K562 (cell line): ENCODE results near the gene TSPAN18. TPM values are rescaled to one million over a fixed set of nuclear protein-coding genes. Genes with fewer than 3 reads are reported as not detected.

Source experiments
- BCOR ChIP-seq: fragments of 450-650 bp; IDR thresholded peaks from 2 replicates; pipeline ENCODE4 v1.6.1; 2016
- CBFA2T2 ChIP-seq: fragments of 450-650 bp; conservative IDR thresholded peaks from 2 replicates; pipeline ENCODE4 v1.6.1; 2017; ENCODE audit warnings: mild to moderate bottlenecking
- DIDO1 ChIP-seq: fragments of 450-650 bp; IDR thresholded peaks from 2 replicates; pipeline ENCODE4 v1.6.1; 2016; ENCODE audit warnings: low read depth, missing biosample characterization, missing genetic modification characterization
- ERF ChIP-seq: fragments of 450-650 bp; formaldehyde crosslinking; IDR thresholded peaks from 2 replicates; pipeline ENCODE4 v1.4.0; 2020; ENCODE audit warnings: mild to moderate bottlenecking, mixed read lengths
- FOSL1 ChIP-seq: fragments of 200-800 bp; sonication (Bioruptor generic); conservative IDR thresholded peaks from 2 replicates; pipeline ENCODE4 v1.6.1; 2016; ENCODE audit warnings: missing genetic modification characterization, missing compliant biosample characterization
- KDM1A ChIP-seq, 2 experiments: fragments of 450-650 bp; IDR thresholded peaks; 2 replicates each; pipeline ENCODE4 v1.6.1; 2016; ENCODE audit warnings: mild to moderate bottlenecking in 2 of 2
- NCOA2 ChIP-seq, 2 experiments: fragments of 450-650 bp; IDR thresholded peaks; 2 replicates each; pipeline ENCODE4 v1.6.1; 2018; ENCODE audit warnings: mild to moderate bottlenecking in 2 of 2, moderate library complexity in 1 of 2; ENCODE audit not compliant: partially characterized antibody in 2 of 2
- POLR2AphosphoS5 ChIP-seq: IDR thresholded peaks from 2 replicates; pipeline ENCODE4 v1.6.1; 2011; ENCODE audit warnings: mild to moderate bottlenecking, low read depth, low read length, moderate library complexity; ENCODE audit not compliant: control insufficient read depth, insufficient read depth
- SMAD4 ChIP-seq: fragments of 250-450 bp; sonication (Bioruptor Pico); conservative IDR thresholded peaks from 2 replicates; pipeline ENCODE4 v1.8.0; 2021; ENCODE audit warnings: inconsistent platforms, mild to moderate bottlenecking, moderate library complexity
- SMARCC2 ChIP-seq: fragments of 450-650 bp; IDR thresholded peaks from 2 replicates; pipeline ENCODE4 v1.6.1; 2017; ENCODE audit warnings: antibody characterized with exemption, moderate library complexity, mild to moderate bottlenecking, low read depth
- TRIM24 ChIP-seq, 2 experiments: fragments of 450-650 bp; IDR thresholded peaks; 2 replicates each; pipeline ENCODE4 v1.6.1; 2016
- TRIM28 ChIP-seq: fragments of 450-650 bp; IDR thresholded peaks from 2 replicates; pipeline ENCODE4 v1.6.1; 2017
- ZKSCAN8 ChIP-seq: fragments of 200-800 bp; sonication (Bioruptor generic); IDR thresholded peaks from 2 replicates; pipeline ENCODE4 v1.6.1; 2016; ENCODE audit warnings: missing genetic modification characterization, missing compliant biosample characterization
- ZNF79 ChIP-seq: fragments of 250-450 bp; sonication (Bioruptor Pico); IDR thresholded peaks from 2 replicates; pipeline ENCODE4 v1.4.0; 2020; ENCODE audit warnings: low read depth, mild to moderate bottlenecking, moderate library complexity
- polyA plus RNA-seq, 8 experiments: library from polyadenylated mRNA; depleted of rRNA in 4 of 8; stranded (reverse) in 5 of 8; unstranded in 3 of 8; fragments of >200 nt; fragmentation: Nextera tagmentation in 2 of 8; fragmentation: Illumina TruSeq in 1 of 8; extraction: Ambion mirVana in 2 of 8; extraction: Trizol in 1 of 8; gene quantifications; 2 replicates each; pipeline versions ENCODE4 v1.2.1 to v1.2.3, GENCODE V29; 2011 to 2014; ENCODE audit warnings: inconsistent platforms in 1 of 8, missing spikeins in 1 of 8
- total RNA-seq, 7 experiments: library from RNA; depleted of rRNA in 6 of 7; stranded (reverse); fragments of >200 nt in 6 of 7; fragmentation: Illumina TruSeq in 2 of 7; extraction: Trizol in 2 of 7; gene quantifications; 2 replicates each; pipeline versions ENCODE4 v1.2.1 to v1.2.3, GENCODE V29; 2011 to 2021; ENCODE audit warnings: low replicate concordance in 1 of 7
- TF ChIP-seq, protein P1 (sequence below): fragments of 250-450 bp; sonication (Bioruptor Pico); IDR thresholded peaks from 2 replicates; pipeline ENCODE4 v1.4.0; 2020; ENCODE audit warnings: mild to moderate bottlenecking, moderate library complexity
- TF ChIP-seq, protein P2 (sequence below), 3 experiments: IDR thresholded peaks in 2 of 3; conservative IDR thresholded peaks in 1 of 3; 2 replicates each; pipeline ENCODE4 v1.5.1; 2011 to 2012; ENCODE audit warnings: low read length in 3 of 3, mild to moderate bottlenecking in 3 of 3, control low read depth in 2 of 3, improper control_type of control experiment in 1 of 3, inconsistent platforms in 1 of 3, low read depth in 1 of 3, mixed read lengths in 1 of 3, moderate library complexity in 1 of 3; ENCODE audit not compliant: insufficient read depth in 2 of 3
- TF ChIP-seq, protein P3 (sequence below): fragments of 250-450 bp; sonication (Bioruptor Pico); IDR thresholded peaks from 2 replicates; pipeline ENCODE4 v1.8.0; 2022; ENCODE audit warnings: inconsistent platforms
- TF ChIP-seq, protein P4 (sequence below), 2 experiments: fragments of 150-350 bp in 1 of 2; IDR thresholded peaks; 2 replicates each; pipeline ENCODE4 v1.6.1; 2012 to 2016; ENCODE audit warnings: low read depth in 2 of 2, low read length in 2 of 2, mild to moderate bottlenecking in 1 of 2, moderate library complexity in 1 of 2

TSPAN18 gene
- total and polyA plus RNA-seq, 9 of the 15 experiments (the other 6 are each of a cell fraction or from before 2014, with no cell fraction given): 0.17 to 0.35 (median 0.22) TPM; not detected in 4

DNA sequence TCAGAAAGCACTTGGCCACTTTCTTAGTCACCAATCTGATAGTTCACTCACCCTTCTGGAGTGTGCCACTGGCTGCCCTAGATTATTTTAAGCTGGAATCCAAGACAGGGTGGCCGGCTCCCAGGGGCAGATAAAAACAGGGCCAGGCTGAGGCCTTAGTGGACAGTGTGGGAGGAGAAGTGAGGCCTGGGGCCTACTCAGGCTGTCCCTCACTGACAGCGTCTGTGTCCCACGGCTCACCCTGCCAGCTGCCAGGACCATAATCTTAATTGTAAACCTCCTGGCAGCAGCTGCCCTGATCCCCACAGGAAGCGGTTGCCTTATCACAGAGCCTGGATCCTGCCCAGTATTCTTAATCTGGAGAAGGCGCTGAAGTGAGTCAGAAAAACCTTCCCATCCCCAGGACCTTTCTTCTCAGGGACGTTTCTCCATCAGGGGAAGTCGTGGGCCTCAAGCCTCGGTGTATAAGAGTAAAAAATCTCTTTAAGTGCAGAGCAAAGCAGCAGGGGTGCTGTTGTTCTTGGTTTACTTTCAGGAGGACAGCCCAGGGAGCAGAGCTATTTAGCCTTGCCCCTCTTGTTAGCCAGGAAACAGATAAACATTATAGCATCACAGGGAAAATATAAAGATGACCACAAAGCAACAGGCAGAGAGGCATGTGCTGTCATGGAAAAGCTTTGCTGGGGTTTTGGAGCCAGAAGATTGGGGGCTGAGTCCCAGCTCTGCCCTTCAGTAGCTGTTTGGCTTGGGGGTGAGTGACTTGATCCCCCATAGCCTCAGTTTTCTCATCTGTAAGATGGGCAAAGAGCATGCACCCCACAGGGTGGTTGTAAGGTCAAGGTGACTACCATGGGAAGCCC lies 39.6 kb downstream of the TSPAN18 start (continued):
- TF ChIP-seq, protein P1, sequence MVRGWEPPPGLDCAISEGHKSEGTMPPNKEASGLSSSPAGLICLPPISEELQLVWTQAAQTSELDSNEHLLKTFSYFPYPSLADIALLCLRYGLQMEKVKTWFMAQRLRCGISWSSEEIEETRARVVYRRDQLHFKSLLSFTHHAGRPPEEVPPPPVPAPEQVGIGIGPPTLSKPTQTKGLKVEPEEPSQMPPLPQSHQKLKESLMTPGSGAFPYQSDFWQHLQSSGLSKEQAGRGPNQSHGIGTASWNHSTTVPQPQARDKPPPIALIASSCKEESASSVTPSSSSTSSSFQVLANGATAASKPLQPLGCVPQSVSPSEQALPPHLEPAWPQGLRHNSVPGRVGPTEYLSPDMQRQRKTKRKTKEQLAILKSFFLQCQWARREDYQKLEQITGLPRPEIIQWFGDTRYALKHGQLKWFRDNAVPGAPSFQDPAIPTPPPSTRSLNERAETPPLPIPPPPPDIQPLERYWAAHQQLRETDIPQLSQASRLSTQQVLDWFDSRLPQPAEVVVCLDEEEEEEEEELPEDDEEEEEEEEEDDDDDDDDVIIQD (CRISPR knock-in tag): no peak
- peak; percentile 36; the same call in 1 of the 2 replicates for TF ChIP-seq SMAD4 (CRISPR knock-in tag)
- peak in 1 of 2 experiments; percentile 12; a peak in 1 of 4 replicates for TF ChIP-seq KDM1A (IDR thresholded peaks at IDR 0.05)
- no peak for TF ChIP-seq DIDO1 (tag)
- peak; percentile 87 for TF ChIP-seq FOSL1 (tag)
- TF ChIP-seq NCOA2 (IDR thresholded peaks at IDR 0.05; ENCODE audit: partially characterized antibody in 2 of 2): no peak
- no peak for TF ChIP-seq ERF (CRISPR knock-in tag)
- TF ChIP-seq, protein P2, sequence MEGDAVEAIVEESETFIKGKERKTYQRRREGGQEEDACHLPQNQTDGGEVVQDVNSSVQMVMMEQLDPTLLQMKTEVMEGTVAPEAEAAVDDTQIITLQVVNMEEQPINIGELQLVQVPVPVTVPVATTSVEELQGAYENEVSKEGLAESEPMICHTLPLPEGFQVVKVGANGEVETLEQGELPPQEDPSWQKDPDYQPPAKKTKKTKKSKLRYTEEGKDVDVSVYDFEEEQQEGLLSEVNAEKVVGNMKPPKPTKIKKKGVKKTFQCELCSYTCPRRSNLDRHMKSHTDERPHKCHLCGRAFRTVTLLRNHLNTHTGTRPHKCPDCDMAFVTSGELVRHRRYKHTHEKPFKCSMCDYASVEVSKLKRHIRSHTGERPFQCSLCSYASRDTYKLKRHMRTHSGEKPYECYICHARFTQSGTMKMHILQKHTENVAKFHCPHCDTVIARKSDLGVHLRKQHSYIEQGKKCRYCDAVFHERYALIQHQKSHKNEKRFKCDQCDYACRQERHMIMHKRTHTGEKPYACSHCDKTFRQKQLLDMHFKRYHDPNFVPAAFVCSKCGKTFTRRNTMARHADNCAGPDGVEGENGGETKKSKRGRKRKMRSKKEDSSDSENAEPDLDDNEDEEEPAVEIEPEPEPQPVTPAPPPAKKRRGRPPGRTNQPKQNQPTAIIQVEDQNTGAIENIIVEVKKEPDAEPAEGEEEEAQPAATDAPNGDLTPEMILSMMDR (IDR thresholded peaks at IDR 0.05 in 2 of 3, conservative IDR thresholded peaks at IDR 0.05 in 1 of 3; ENCODE audit: insufficient read depth in 2 of 3, low read depth in 1 of 3, low read length in 3 of 3): 0 out of 6 replicates have a peak, but pooled peaks of 1 of the 3 experiments have one; percentile 3
- peak; percentile 70 for TF ChIP-seq CBFA2T2
- TF ChIP-seq, protein P3, sequence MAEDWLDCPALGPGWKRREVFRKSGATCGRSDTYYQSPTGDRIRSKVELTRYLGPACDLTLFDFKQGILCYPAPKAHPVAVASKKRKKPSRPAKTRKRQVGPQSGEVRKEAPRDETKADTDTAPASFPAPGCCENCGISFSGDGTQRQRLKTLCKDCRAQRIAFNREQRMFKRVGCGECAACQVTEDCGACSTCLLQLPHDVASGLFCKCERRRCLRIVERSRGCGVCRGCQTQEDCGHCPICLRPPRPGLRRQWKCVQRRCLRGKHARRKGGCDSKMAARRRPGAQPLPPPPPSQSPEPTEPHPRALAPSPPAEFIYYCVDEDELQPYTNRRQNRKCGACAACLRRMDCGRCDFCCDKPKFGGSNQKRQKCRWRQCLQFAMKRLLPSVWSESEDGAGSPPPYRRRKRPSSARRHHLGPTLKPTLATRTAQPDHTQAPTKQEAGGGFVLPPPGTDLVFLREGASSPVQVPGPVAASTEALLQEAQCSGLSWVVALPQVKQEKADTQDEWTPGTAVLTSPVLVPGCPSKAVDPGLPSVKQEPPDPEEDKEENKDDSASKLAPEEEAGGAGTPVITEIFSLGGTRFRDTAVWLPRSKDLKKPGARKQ (CRISPR knock-in tag): no peak
- no peak for TF ChIP-seq SMARCC2
- peak in 1 of 2 experiments; percentile 27; a peak in 1 of 4 replicates for TF ChIP-seq TRIM24 (IDR thresholded peaks at IDR 0.05)
- no peak for TF ChIP-seq TRIM28
- TF ChIP-seq ZNF79 (CRISPR knock-in tag): no peak
- TF ChIP-seq, protein P4, sequence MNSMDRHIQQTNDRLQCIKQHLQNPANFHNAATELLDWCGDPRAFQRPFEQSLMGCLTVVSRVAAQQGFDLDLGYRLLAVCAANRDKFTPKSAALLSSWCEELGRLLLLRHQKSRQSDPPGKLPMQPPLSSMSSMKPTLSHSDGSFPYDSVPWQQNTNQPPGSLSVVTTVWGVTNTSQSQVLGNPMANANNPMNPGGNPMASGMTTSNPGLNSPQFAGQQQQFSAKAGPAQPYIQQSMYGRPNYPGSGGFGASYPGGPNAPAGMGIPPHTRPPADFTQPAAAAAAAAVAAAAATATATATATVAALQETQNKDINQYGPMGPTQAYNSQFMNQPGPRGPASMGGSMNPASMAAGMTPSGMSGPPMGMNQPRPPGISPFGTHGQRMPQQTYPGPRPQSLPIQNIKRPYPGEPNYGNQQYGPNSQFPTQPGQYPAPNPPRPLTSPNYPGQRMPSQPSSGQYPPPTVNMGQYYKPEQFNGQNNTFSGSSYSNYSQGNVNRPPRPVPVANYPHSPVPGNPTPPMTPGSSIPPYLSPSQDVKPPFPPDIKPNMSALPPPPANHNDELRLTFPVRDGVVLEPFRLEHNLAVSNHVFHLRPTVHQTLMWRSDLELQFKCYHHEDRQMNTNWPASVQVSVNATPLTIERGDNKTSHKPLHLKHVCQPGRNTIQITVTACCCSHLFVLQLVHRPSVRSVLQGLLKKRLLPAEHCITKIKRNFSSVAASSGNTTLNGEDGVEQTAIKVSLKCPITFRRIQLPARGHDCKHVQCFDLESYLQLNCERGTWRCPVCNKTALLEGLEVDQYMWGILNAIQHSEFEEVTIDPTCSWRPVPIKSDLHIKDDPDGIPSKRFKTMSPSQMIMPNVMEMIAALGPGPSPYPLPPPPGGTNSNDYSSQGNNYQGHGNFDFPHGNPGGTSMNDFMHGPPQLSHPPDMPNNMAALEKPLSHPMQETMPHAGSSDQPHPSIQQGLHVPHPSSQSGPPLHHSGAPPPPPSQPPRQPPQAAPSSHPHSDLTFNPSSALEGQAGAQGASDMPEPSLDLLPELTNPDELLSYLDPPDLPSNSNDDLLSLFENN (IDR thresholded peaks at IDR 0.05; ENCODE audit: low read depth in 2 of 2, low read length in 2 of 2): 0 out of 4 replicates have a peak, but pooled peaks of 1 of the 2 experiments have one; percentile 9
- TF ChIP-seq BCOR: peak; percentile 67; the same call in 1 of the 2 replicates
- TF ChIP-seq ZKSCAN8: no peak
- TF ChIP-seq POLR2AphosphoS5: no peak
